BE2C (cell line): ENCODE results near the gene RHEBL1.

Experiments used
- DNase-seq: peaks from one replicate; pipeline ENCODE4 v3.0.0-alpha.2; 2020
- H3K27me3 ChIP-seq: fragments of 250-450 bp; sonication (Bioruptor Pico); 2 replicates; pipeline ENCODE4 v1.5.1; 2020; ENCODE audit warnings: mild to moderate bottlenecking
- H3K36me3 ChIP-seq: fragments of 250-450 bp; sonication (Bioruptor Pico); 2 replicates; pipeline ENCODE4 v1.5.1; 2020; ENCODE audit warnings: mild to moderate bottlenecking
- H3K4me1 ChIP-seq: fragments of 250-450 bp; sonication (Bioruptor Pico); 2 replicates; pipeline ENCODE4 v1.5.1; 2020
- H3K4me3 ChIP-seq: 2 replicates; pipeline ENCODE4 v1.5.1; 2011; ENCODE audit warnings: low read depth, low read length
- H3K9me3 ChIP-seq: fragments of 250-450 bp; sonication (Bioruptor Pico); 2 replicates; pipeline ENCODE4 v1.5.1; 2020
- CTCF ChIP-seq: IDR thresholded peaks from 2 replicates; pipeline ENCODE4 v1.5.1; 2012; ENCODE audit warnings: mild to moderate bottlenecking, low read depth, low read length

Gene RHEBL1

GRCh38 chr12:49018261-49019119 lies 51.3 kb downstream of the RHEBL1 start, which contains the start of gene PRKAG1:
PRKAG1 (minus strand) TSS chr12:49018776; CDS start chr12:49018740, 36 bp downstream.
- DNase-seq, result peak; percentile 98
- TF ChIP-seq CTCF, result peak; percentile 53
- no peaks in the 10 kb centered on the region for H3K9me3 ChIP-seq

DNA sequence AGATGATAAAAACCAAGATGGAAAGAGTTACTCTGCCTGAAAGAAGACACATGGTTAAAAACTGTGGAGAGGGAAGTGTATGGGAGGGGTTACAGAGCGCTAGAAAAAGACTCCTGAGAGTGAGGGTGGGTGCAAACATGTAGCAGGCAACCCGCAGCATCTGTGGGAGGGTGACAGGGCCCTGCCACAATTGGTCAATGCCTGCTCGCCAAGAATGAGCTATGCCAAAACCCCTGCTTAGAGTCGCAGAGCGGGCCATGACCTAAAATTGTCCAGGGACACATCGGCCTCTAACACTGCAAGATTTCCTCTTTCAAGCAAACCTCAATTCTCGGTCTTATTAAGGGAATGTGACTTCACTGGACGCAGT lies 51.9 kb downstream of the RHEBL1 start:
- DNase-seq, result no peak
- peaks cover 17% of the 10 kb centered on the region for H3K36me3 ChIP-seq
- TF ChIP-seq CTCF, result no peak
- H3K9me3 ChIP-seq, result no peaks in the 10 kb centered on the region
- no peaks in the 10 kb centered on the region for H3K27me3 ChIP-seq
- peak overlapping the region; percentile 79 for H3K4me3 ChIP-seq
- no peaks in the 10 kb centered on the region for H3K4me1 ChIP-seq

More at GRCh38 chr12:49018261-49019119, 51.3 kb downstream of the RHEBL1 start, which contains the start of gene PRKAG1:
- Histone ChIP-seq H3K27me3 (no peaks in the 10 kb centered on the region), H3K4me1 (no peaks in the 10 kb centered on the region), H3K36me3 (peaks cover 23% of the 10 kb centered on the region), H3K4me3 (peak within 1 kb of the TSS; percentile 79)

DNA sequence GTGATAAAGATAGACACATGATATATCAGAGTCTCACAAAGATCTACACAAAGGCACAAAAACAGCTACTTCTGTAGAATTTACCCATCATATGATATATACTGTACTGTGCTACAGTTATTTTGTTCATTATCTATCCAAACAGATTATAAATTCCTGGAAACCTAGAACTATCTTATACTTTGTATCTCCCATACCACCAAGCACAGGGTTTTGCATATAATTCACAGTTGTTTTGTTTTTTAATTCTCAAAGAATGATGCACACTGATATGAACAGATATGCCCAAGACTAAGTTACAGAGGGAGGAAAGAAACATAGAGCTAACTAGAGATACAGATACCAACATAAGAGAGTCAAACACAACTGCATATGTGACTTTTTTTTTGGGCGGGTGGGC lies 54.6 kb downstream of the RHEBL1 start:
- Histone ChIP-seq H3K9me3 (no peaks in the 10 kb centered on the region), H3K27me3 (no peaks in the 10 kb centered on the region), H3K4me3 (no peak overlapping the region), H3K4me1 (no peaks in the 10 kb centered on the region), H3K36me3 (peaks cover 3% of the 10 kb centered on the region)
- no peak for TF ChIP-seq CTCF
- DNase-seq, result no peak
